Esophagus muscularis mucosa (tissue), 4 donors: ENCODE measurements around the gene GRIK4. TPM values are rescaled to one million over a fixed set of nuclear protein-coding genes. Genes with fewer than 3 reads are reported as not detected.

Source experiments
- DNase-seq: peaks from one replicate; pipeline ENCODE4 v3.0.0-alpha.2; 2017; ENCODE audit errors: extremely low spot score
- H3K27ac ChIP-seq, 4 donors: fragments of 200-600 bp; sonication (generic); replicated peaks in 1 of 4; 1 replicate in 3 of 4; 2 replicates in 1 of 4; pipeline ENCODE4 v1.5.1; 2016 to 2019; ENCODE audit warnings: mild to moderate bottlenecking in 1 of 4
- H3K27me3 ChIP-seq, 4 donors: fragments of 200-600 bp; sonication (generic); one replicate each; pipeline versions ENCODE4 v1.5.1 to v1.6.0; 2016 to 2019
- H3K36me3 ChIP-seq, 4 donors: fragments of 200-600 bp; sonication (generic); one replicate each; pipeline ENCODE4 v1.5.1; 2016 to 2019
- H3K4me1 ChIP-seq, 4 donors: fragments of 200-600 bp; sonication (generic); one replicate each; pipeline ENCODE4 v1.5.1; 2016 to 2019
- H3K4me3 ChIP-seq, 4 donors: fragments of 200-600 bp; sonication (generic); 1 replicate in 2 of 4; 2 replicates in 2 of 4; pipeline ENCODE4 v1.5.1; 2016 to 2019; ENCODE audit warnings: mild to moderate bottlenecking in 4 of 4, moderate library complexity in 1 of 4
- H3K9me3 ChIP-seq, 4 donors: fragments of 200-600 bp; sonication (generic); 1 replicate in 3 of 4; 2 replicates in 1 of 4; pipeline ENCODE4 v1.5.1; 2016 to 2019
- CTCF ChIP-seq, 3 experiments: fragments of 200-600 bp in 2 of 3; fragments of 450-650 bp in 1 of 3; sonication (generic) in 2 of 3; IDR thresholded peaks; one replicate each; pipeline ENCODE4 v1.5.1; 2017 to 2019; ENCODE audit warnings: antibody characterized with exemption in 3 of 3, mild to moderate bottlenecking in 2 of 3, moderate library complexity in 1 of 3
- EP300 ChIP-seq: sonication (generic); formaldehyde crosslinking; IDR thresholded peaks from one replicate; pipeline ENCODE4 v1.6.1; 2017; ENCODE audit warnings: antibody characterized with exemption
- POLR2A ChIP-seq: fragments of 450-650 bp; IDR thresholded peaks from one replicate; pipeline ENCODE4 v1.6.1; 2017; ENCODE audit warnings: antibody characterized with exemption, moderate library complexity, mild to moderate bottlenecking, low read depth
- POLR2AphosphoS5 ChIP-seq, 2 donors: sonication (generic); formaldehyde crosslinking; IDR thresholded peaks; one replicate each; pipeline ENCODE4 v1.6.1; 2017; ENCODE audit warnings: antibody characterized with exemption in 2 of 2
- WGBS: methylation state at CpG from one replicate; pipeline ENCODE4 v1.1.5; 2018; 5-methylcytosine and 5-hydroxymethylcytosine counted together
- intact Hi-C: fragments of 100-400 bp; cut with DNase I; formaldehyde crosslinking; loops from one replicate; pipeline ENCODE4 v1.15.1; 2023
- total RNA-seq, 4 donors: library from RNA; depleted of rRNA; stranded (reverse); fragments of >200 nt; gene quantifications; one replicate each; pipeline versions ENCODE4 v1.1.0 to v1.2.1, GENCODE V29; 2016

GRIK4 gene
- total RNA-seq, 4 donors from 2014 or later: 0.13 to 0.83 (median 0.43) TPM

GRCh38 chr11:120663142-120663541, 151.6 kb downstream of the GRIK4 start:
- 71% methylated on average over 2 of the region's 2 CpGs for WGBS
- H3K4me1 ChIP-seq: no peaks in the 10 kb centered on the region
- intact Hi-C loops: no loop called here
- no peak overlapping the region for H3K27ac ChIP-seq
- H3K36me3 ChIP-seq: no peaks in the 10 kb centered on the region
- no peak overlapping the region for H3K4me3 ChIP-seq
- no peaks in the 10 kb centered on the region for H3K9me3 ChIP-seq
- H3K27me3 ChIP-seq: peaks cover 0 to 38% (median 0%) of the 10 kb centered on the region in 4 donors
- DNase-seq: no peak
- TF ChIP-seq POLR2AphosphoS5 (IDR thresholded peaks at IDR 0.05) (no peak), POLR2A (no peak), EP300 (no peak), CTCF (IDR thresholded peaks at IDR 0.05) (no peak)

DNA sequence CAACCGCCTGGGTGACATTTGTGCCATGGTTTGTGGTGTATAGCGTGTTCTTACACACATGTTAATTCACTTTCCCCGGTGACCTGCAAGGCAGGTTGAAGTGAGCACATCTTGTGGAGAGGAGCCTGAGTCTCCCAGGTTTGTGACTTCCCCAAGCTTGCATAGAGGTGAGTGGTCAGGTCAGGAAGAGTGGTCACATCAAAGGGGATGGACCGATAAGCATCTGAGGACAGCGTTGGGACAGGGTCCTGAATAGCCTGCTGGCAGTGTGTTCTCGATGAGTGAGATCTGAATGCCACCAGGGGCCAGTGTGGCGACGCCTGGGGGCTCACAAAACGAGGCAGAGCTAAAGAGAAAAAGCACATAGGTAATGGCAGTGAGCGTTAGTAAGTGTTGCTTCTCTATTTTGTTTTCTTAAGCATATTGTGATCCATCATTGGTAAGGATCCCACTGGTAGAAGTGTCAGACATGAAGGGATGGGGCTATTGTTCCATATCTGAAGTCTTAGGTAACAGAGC, 154.6 kb downstream of the GRIK4 start:
- no peak for DNase-seq
- WGBS: 81% methylated on average over 10 of the region's 10 CpGs
- Histone ChIP-seq H3K27me3 (peaks cover 0 to 29% (median 0%) of the 10 kb centered on the region in 4 donors), H3K36me3 (no peaks in the 10 kb centered on the region), H3K4me1 (no peaks in the 10 kb centered on the region), H3K9me3 (no peaks in the 10 kb centered on the region), H3K27ac (no peak overlapping the region), H3K4me3 (no peak overlapping the region)
- TF ChIP-seq POLR2A (no peak), POLR2AphosphoS5 (IDR thresholded peaks at IDR 0.05) (no peak)
- intact Hi-C loops: no loop called here

DNA sequence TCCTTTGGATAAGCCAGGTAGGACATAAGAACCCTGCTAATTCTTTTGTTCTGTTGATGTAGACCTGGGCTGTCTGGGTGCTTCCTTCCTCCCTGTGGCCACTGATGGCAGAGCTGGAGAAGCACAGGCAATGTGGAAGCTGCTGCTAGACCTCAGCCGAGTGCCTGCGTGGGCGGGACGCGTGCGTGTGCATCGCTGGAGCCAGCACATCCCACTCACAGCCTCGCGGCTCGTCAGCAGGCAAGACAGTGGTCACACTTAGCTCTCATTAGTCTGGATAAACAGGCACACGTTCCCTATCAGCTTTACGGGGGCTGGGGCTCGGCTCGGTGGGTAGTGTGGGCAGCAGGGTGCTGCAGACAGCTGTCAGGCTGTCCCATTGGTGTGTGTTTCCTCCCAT, 155.7 kb downstream of the GRIK4 start:
- TF ChIP-seq EP300 (no peak), POLR2AphosphoS5 (IDR thresholded peaks at IDR 0.05) (no peak), POLR2A (no peak), CTCF (IDR thresholded peaks at IDR 0.05) (no peak)
- Histone ChIP-seq H3K27ac (no peak overlapping the region), H3K4me3 (no peak overlapping the region), H3K36me3 (no peaks in the 10 kb centered on the region), H3K27me3 (peaks cover 0 to 29% (median 0%) of the 10 kb centered on the region in 4 donors), H3K4me1 (no peaks in the 10 kb centered on the region), H3K9me3 (peaks cover 0 to 6% (median 0%) of the 10 kb centered on the region in 4 donors)
- WGBS: no CpG with 5 or more reads among the region's 14 CpGs
- intact Hi-C loops: no loop called here
- no peak for DNase-seq

GRCh38 chr11:120667934-120668333, 156.4 kb downstream of the GRIK4 start:
- intact Hi-C loops: no loop called here
- H3K27ac ChIP-seq: no peak overlapping the region
- H3K4me1 ChIP-seq: no peaks in the 10 kb centered on the region
- 80% methylated on average over 1 of the region's 1 CpG for WGBS
- H3K36me3 ChIP-seq: no peaks in the 10 kb centered on the region
- H3K4me3 ChIP-seq: no peak overlapping the region
- H3K27me3 ChIP-seq: peaks cover 0 to 29% (median 0%) of the 10 kb centered on the region in 4 donors
- peaks cover 0 to 6% (median 0%) of the 10 kb centered on the region in 4 donors for H3K9me3 ChIP-seq
- DNase-seq: no peak
- no peak for TF ChIP-seq POLR2AphosphoS5 (IDR thresholded peaks at IDR 0.05)
- no peak for TF ChIP-seq CTCF (IDR thresholded peaks at IDR 0.05)
- no peak for TF ChIP-seq POLR2A
- TF ChIP-seq EP300: no peak

- no peak overlapping the region for H3K4me3 ChIP-seq
- no peak overlapping the region for H3K27ac ChIP-seq
- no peak for DNase-seq
- no peaks in the 10 kb centered on the region for H3K4me1 ChIP-seq
- peaks cover 0 to 29% (median 0%) of the 10 kb centered on the region in 4 donors for H3K27me3 ChIP-seq
- intact Hi-C loops: no loop called here
- H3K36me3 ChIP-seq: no peaks in the 10 kb centered on the region
- peaks cover 0 to 6% (median 0%) of the 10 kb centered on the region in 4 donors for H3K9me3 ChIP-seq
- no peak for TF ChIP-seq EP300
- WGBS: 74% methylated on average over 4 of the region's 4 CpGs
Observed at GRCh38 chr11:120668537-120668936, 157.0 kb downstream of the GRIK4 start.

GRCh38 chr11:120674542-120674941, 163.0 kb downstream of the GRIK4 start:
- intact Hi-C loops: no loop called here
- DNase-seq: no peak
- Histone ChIP-seq H3K27me3 (no peaks in the 10 kb centered on the region), H3K4me3 (no peak overlapping the region), H3K9me3 (peaks cover 0 to 6% (median 0%) of the 10 kb centered on the region in 4 donors), H3K4me1 (no peaks in the 10 kb centered on the region), H3K27ac (no peak overlapping the region), H3K36me3 (no peaks in the 10 kb centered on the region)
- no peak for TF ChIP-seq EP300
- no peak for TF ChIP-seq CTCF (IDR thresholded peaks at IDR 0.05)
- TF ChIP-seq POLR2AphosphoS5 (IDR thresholded peaks at IDR 0.05): no peak
- TF ChIP-seq POLR2A: no peak
- WGBS: 30% methylated on average over 1 of the region's 1 CpG
